Astrocyte (in vitro differentiated cells and primary cell): ENCODE measurements around the gene TTYH3. TPM values are rescaled to one million over a fixed set of nuclear protein-coding genes. Genes with fewer than 3 reads are reported as not detected.

Experiments used
- DNase-seq: peaks from one replicate; pipeline ENCODE4 v3.0.0-alpha.2; 2010; ENCODE audit warnings: low read depth
- FAIRE-seq: peaks from 2 replicates; lab custom pipeline; 2011; peaks lifted over from hg19 to GRCh38; lab: Jason Lieb, UNC
- H2AFZ ChIP-seq: 2 replicates; pipeline ENCODE4 v1.6.0; 2012; ENCODE audit warnings: low read depth, low read length, inconsistent platforms
- H3K27ac ChIP-seq: 2 replicates; pipeline ENCODE4 v1.5.1; 2011; ENCODE audit warnings: low read depth, low read length, inconsistent platforms
- H3K27me3 ChIP-seq: 2 replicates; pipeline ENCODE4 v1.6.0; 2011; ENCODE audit warnings: low read length, inconsistent platforms; ENCODE audit not compliant: insufficient read depth
- H3K36me3 ChIP-seq: 2 replicates; pipeline ENCODE4 v1.5.1; 2011; ENCODE audit warnings: low read length, inconsistent platforms; ENCODE audit not compliant: insufficient read depth
- H3K4me1 ChIP-seq: 2 replicates; pipeline ENCODE4 v1.5.1; 2011; ENCODE audit warnings: low read length, inconsistent platforms; ENCODE audit not compliant: insufficient read depth
- H3K4me2 ChIP-seq: 2 replicates; pipeline ENCODE4 v1.6.0; 2012; ENCODE audit warnings: low read length, inconsistent platforms
- H3K4me3 ChIP-seq: 2 replicates; pipeline ENCODE4 v1.5.1; 2011; ENCODE audit warnings: low read depth, mild to moderate bottlenecking, low read length, inconsistent platforms; ENCODE audit not compliant: insufficient read depth
- H3K79me2 ChIP-seq: 2 replicates; pipeline ENCODE4 v1.6.0; 2012; ENCODE audit warnings: mild to moderate bottlenecking, low read length, inconsistent platforms; ENCODE audit not compliant: insufficient read depth
- H3K9ac ChIP-seq: 2 replicates; pipeline ENCODE4 v1.6.0; 2012; ENCODE audit warnings: mild to moderate bottlenecking, low read length, inconsistent platforms
- H3K9me3 ChIP-seq: 2 replicates; pipeline ENCODE4 v1.5.1; 2012; ENCODE audit warnings: low read depth, mild to moderate bottlenecking, low read length, inconsistent platforms; ENCODE audit not compliant: insufficient read depth
- H4K20me1 ChIP-seq: 2 replicates; pipeline ENCODE4 v1.6.0; 2012; ENCODE audit warnings: low read length, inconsistent platforms; ENCODE audit not compliant: insufficient read depth
- H3K27ac Mint-ChIP-seq: one replicate; pipeline ENCODE4 v1.8.0; 2021; ENCODE audit warnings: mild to moderate bottlenecking, mixed read lengths; ENCODE audit not compliant: unreplicated experiment
- H3K27me3 Mint-ChIP-seq: one replicate; pipeline ENCODE4 v1.8.0; 2021; ENCODE audit warnings: low read depth, mixed read lengths; ENCODE audit not compliant: unreplicated experiment
- H3K36me3 Mint-ChIP-seq: one replicate; pipeline ENCODE4 v1.8.0; 2021; ENCODE audit warnings: low read depth, mixed read lengths; ENCODE audit not compliant: unreplicated experiment
- H3K4me1 Mint-ChIP-seq: one replicate; pipeline ENCODE4 v1.8.0; 2021; ENCODE audit warnings: low read depth, mixed read lengths; ENCODE audit not compliant: unreplicated experiment
- H3K4me3 Mint-ChIP-seq: one replicate; pipeline ENCODE4 v1.8.0; 2021; ENCODE audit warnings: mild to moderate bottlenecking, moderate library complexity, mixed read lengths; ENCODE audit not compliant: unreplicated experiment
- H3K9me3 Mint-ChIP-seq: one replicate; pipeline ENCODE4 v1.8.0; 2021; ENCODE audit warnings: mild to moderate bottlenecking, mixed read lengths; ENCODE audit not compliant: unreplicated experiment
- CTCF ChIP-seq: IDR thresholded peaks from 2 replicates; pipeline ENCODE4 v1.5.1; 2011; ENCODE audit warnings: low read depth, mild to moderate bottlenecking, inconsistent platforms, low read length, moderate library complexity; ENCODE audit not compliant: insufficient read depth
- EZH2 ChIP-seq: IDR thresholded peaks from 2 replicates; pipeline ENCODE4 v1.6.1; 2012; ENCODE audit warnings: mild to moderate bottlenecking, low read length, inconsistent platforms; ENCODE audit not compliant: insufficient read depth
- total RNA-seq: library from RNA; stranded (reverse); gene quantifications from 2 replicates; pipeline ENCODE4 v1.2.1, GENCODE V29; 2021

The TTYH3 gene
- total RNA-seq, 1 donor from 2014 or later: 273 TPM

- DNase-seq (no peak), FAIRE-seq (no peak)
- Histone ChIP-seq H3K27ac (no peak overlapping the region), H3K27me3 (peaks cover 23% of the 10 kb centered on the region), H3K4me3 (peak overlapping the region; percentile 1), H3K79me2 (no peaks in the 10 kb centered on the region), H2AFZ (no peak overlapping the region), H3K4me1 (peaks cover 26% of the 10 kb centered on the region), H4K20me1 (peaks cover 5% of the 10 kb centered on the region), H3K9ac (no peak overlapping the region), H3K4me2 (peak overlapping the region; percentile 50), H3K36me3 (no peaks in the 10 kb centered on the region), H3K9me3 (no peaks in the 10 kb centered on the region)
- Mint-ChIP-seq H3K27me3 (peaks cover 11% of the 10 kb centered on the region), H3K9me3 (no peaks in the 10 kb centered on the region), H3K4me3 (no peak overlapping the region), H3K27ac (no peak overlapping the region), H3K4me1 (peaks cover 22% of the 10 kb centered on the region), H3K36me3 (peaks cover 6% of the 10 kb centered on the region)
- TF ChIP-seq CTCF: no peak
- TF ChIP-seq EZH2: peak; percentile 30
These were observed 17.0 kb upstream of the TTYH3 start for GRCh38 chr7:2614631-2615330.

- FAIRE-seq: no peak
- Mint-ChIP-seq H3K36me3 (no peaks in the 10 kb centered on the region), H3K4me1 (peaks cover 25% of the 10 kb centered on the region), H3K27ac (no peak overlapping the region), H3K4me3 (no peak overlapping the region), H3K27me3 (peaks cover 8% of the 10 kb centered on the region), H3K9me3 (no peaks in the 10 kb centered on the region)
- no peak overlapping the region for H3K27ac ChIP-seq
- peaks cover 5% of the 10 kb centered on the region for H4K20me1 ChIP-seq
- H3K4me3 ChIP-seq: no peak overlapping the region
- H2AFZ ChIP-seq: no peak overlapping the region
- no peaks in the 10 kb centered on the region for H3K79me2 ChIP-seq
- TF ChIP-seq EZH2 (no peak), CTCF (no peak)
- no peaks in the 10 kb centered on the region for H3K9me3 ChIP-seq
- H3K36me3 ChIP-seq: no peaks in the 10 kb centered on the region
- H3K9ac ChIP-seq: no peak overlapping the region
- peaks cover 23% of the 10 kb centered on the region for H3K27me3 ChIP-seq
- H3K4me1 ChIP-seq: peaks cover 33% of the 10 kb centered on the region
- H3K4me2 ChIP-seq: peak overlapping the region; percentile 58
- DNase-seq: no peak
These were observed 15.1 kb upstream of the TTYH3 start for GRCh38 chr7:2616387-2617324.
